SK-N-SH treated with all-trans-retinoic acid at 6 μM for 48 hours (cell line): Measurements from ENCODE around the gene DCLK1.

Experiments used
- ARNTL ChIP-seq: fragments of 450-650 bp; formaldehyde crosslinking; IDR thresholded peaks from 2 replicates; pipeline ENCODE4 v1.5.0; 2020; ENCODE audit warnings: low read depth, mild to moderate bottlenecking, moderate library complexity, borderline replicate concordance
- PPARA ChIP-seq: fragments of 250-450 bp; sonication (Bioruptor Pico); IDR thresholded peaks from 2 replicates; pipeline ENCODE4 v1.5.0; 2020; ENCODE audit warnings: mild to moderate bottlenecking, borderline replicate concordance
- RARB ChIP-seq: fragments of 250-450 bp; sonication (Bioruptor Pico); IDR thresholded peaks from 2 replicates; pipeline ENCODE4 v1.8.0; 2021; ENCODE audit warnings: mild to moderate bottlenecking, moderate library complexity
- TF ChIP-seq, protein P1 (sequence below): fragments of 250-450 bp; sonication (Bioruptor Pico); IDR thresholded peaks from 2 replicates; pipeline ENCODE4 v1.5.1; 2020; ENCODE audit warnings: low read depth, mild to moderate bottlenecking, moderate library complexity

DNA sequence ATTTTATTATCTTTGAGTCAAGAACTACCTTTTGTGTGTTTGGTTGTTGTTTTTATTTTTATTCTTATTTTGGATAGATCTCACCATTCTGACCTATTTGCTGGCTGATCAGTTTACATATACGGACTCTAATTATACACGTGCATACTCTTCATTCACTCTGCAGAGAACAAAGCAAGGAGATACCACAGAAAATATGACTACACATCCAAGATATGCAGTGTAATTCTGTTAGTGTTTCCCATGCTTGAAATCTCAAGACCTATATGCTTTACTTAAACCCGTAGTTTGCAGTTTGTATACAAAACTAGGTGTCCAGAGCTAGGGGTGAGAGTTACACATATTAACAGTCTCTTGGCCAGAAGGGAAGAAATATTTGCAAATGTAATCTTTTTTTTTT is 205.5 kb downstream of the DCLK1 start:
- TF ChIP-seq, protein P1, sequence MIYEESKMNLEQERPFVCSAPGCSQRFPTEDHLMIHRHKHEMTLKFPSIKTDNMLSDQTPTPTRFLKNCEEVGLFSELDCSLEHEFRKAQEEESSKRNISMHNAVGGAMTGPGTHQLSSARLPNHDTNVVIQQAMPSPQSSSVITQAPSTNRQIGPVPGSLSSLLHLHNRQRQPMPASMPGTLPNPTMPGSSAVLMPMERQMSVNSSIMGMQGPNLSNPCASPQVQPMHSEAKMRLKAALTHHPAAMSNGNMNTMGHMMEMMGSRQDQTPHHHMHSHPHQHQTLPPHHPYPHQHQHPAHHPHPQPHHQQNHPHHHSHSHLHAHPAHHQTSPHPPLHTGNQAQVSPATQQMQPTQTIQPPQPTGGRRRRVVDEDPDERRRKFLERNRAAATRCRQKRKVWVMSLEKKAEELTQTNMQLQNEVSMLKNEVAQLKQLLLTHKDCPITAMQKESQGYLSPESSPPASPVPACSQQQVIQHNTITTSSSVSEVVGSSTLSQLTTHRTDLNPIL (CRISPR knock-in tag): no peak
- no peak for TF ChIP-seq RARB
- no peak for TF ChIP-seq PPARA
- no peak for TF ChIP-seq ARNTL (CRISPR knock-in tag)
